Suprapubic skin (tissue), 4 donors: ENCODE measurements around the gene LRRC25. TPM values are rescaled to one million over a fixed set of nuclear protein-coding genes. Genes with fewer than 3 reads are reported as not detected.

Source experiments
- DNase-seq, 2 donors: peaks; one replicate each; pipeline ENCODE4 v3.0.0-alpha.2; 2019; ENCODE audit warnings: low spot score in 2 of 2
- H3K27ac ChIP-seq: fragments of 200-600 bp; sonication (generic); one replicate; pipeline ENCODE4 v1.5.1; 2019
- H3K27me3 ChIP-seq: fragments of 200-600 bp; sonication (generic); one replicate; pipeline ENCODE4 v1.5.1; 2019
- H3K36me3 ChIP-seq: fragments of 200-600 bp; sonication (generic); one replicate; pipeline ENCODE4 v1.5.1; 2019
- H3K4me1 ChIP-seq: fragments of 200-600 bp; sonication (generic); one replicate; pipeline ENCODE4 v1.5.1; 2019
- H3K4me3 ChIP-seq: fragments of 200-600 bp; sonication (generic); one replicate; pipeline ENCODE4 v1.5.1; 2019; ENCODE audit warnings: mild to moderate bottlenecking
- H3K9me3 ChIP-seq: fragments of 200-600 bp; sonication (generic); one replicate; pipeline ENCODE4 v1.5.1; 2019
- EP300 ChIP-seq: sonication (generic); formaldehyde crosslinking; IDR thresholded peaks from one replicate; pipeline ENCODE4 v1.6.1; 2017; ENCODE audit warnings: antibody characterized with exemption
- POLR2A ChIP-seq, 2 donors: fragments of 450-650 bp; IDR thresholded peaks; one replicate each; pipeline ENCODE4 v1.6.1; 2017; ENCODE audit warnings: antibody characterized with exemption in 2 of 2, mild to moderate bottlenecking in 2 of 2, moderate library complexity in 2 of 2
- POLR2AphosphoS5 ChIP-seq, 3 donors: sonication (generic); formaldehyde crosslinking; IDR thresholded peaks; one replicate each; pipeline ENCODE4 v1.6.1; 2017; ENCODE audit warnings: antibody characterized with exemption in 3 of 3
- WGBS: methylation state at CpG from one replicate; pipeline ENCODE4 v1.1.5; 2018; 5-methylcytosine and 5-hydroxymethylcytosine counted together
- total RNA-seq, 4 donors: library from RNA; depleted of rRNA; stranded (reverse); fragments of >200 nt; gene quantifications; one replicate each; pipeline ENCODE4 v1.1.0, GENCODE V29; 2016
- TF ChIP-seq, protein P1 (sequence below), 2 donors: fragments of 200-600 bp in 1 of 2; fragments of 450-650 bp in 1 of 2; sonication (generic) in 1 of 2; IDR thresholded peaks; one replicate each; pipeline ENCODE4 v1.5.1; 2016 to 2019; ENCODE audit warnings: antibody characterized with exemption in 2 of 2, mild to moderate bottlenecking in 1 of 2, moderate library complexity in 1 of 2

The LRRC25 gene
- total RNA-seq, 4 donors from 2014 or later: 0.59 to 0.79 (median 0.73) TPM; not detected in 1

DNA sequence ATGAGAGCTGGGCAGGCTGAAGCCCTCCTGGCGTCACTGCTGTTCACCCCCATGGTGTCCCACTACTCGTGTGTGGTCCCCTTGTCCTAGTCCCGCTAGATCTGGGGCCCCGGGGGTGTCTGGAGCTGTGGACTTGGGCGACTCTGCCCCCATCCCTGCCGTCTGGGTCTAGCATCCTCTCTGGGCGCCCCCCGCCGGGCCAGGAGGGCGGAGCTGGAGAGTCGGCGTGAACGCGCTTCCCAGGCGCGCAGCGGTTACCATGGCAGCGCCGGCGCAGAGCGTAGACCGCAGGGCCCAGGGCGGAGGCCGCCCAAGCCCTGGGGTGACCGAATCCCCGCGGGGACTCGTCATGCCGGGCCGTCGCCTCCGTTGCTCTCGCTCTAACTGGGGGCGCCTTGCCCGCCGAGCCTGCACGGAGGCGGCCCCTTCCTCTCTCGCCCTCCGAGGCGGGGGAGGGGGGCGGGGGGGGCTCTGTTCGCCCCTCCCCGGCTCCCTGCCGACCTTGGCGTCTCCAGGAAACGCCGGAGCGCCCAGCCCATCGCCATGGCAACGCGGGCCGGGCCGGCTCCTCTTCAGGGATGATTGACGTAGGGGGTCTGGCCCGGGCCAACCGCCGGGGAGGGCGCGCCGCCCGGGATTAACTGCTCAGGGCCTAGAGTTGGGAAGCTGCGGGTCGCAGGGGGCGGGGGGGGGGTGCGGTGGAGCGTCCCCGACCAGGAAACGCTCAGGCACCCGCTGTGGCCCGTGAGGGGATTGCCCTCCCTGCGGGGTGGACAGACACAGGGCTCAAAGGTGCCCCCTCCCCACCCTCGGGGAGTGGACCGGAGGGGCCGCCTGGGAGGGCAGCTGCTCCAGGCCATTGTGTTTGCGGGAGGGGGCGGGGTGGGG, 31.6 kb upstream of the LRRC25 start:
- Histone ChIP-seq H3K36me3 (no peaks in the 10 kb centered on the region), H3K27me3 (no peaks in the 10 kb centered on the region), H3K9me3 (no peaks in the 10 kb centered on the region), H3K4me1 (peaks cover 60% of the 10 kb centered on the region), H3K4me3 (peak overlapping the region; percentile 47), H3K27ac (peak overlapping the region; percentile 79)
- WGBS: no CpG with 5 or more reads among the region's 77 CpGs
- no peak for TF ChIP-seq POLR2A (IDR thresholded peaks at IDR 0.05)
- TF ChIP-seq POLR2AphosphoS5 (IDR thresholded peaks at IDR 0.05): no peak
- TF ChIP-seq, protein P1, sequence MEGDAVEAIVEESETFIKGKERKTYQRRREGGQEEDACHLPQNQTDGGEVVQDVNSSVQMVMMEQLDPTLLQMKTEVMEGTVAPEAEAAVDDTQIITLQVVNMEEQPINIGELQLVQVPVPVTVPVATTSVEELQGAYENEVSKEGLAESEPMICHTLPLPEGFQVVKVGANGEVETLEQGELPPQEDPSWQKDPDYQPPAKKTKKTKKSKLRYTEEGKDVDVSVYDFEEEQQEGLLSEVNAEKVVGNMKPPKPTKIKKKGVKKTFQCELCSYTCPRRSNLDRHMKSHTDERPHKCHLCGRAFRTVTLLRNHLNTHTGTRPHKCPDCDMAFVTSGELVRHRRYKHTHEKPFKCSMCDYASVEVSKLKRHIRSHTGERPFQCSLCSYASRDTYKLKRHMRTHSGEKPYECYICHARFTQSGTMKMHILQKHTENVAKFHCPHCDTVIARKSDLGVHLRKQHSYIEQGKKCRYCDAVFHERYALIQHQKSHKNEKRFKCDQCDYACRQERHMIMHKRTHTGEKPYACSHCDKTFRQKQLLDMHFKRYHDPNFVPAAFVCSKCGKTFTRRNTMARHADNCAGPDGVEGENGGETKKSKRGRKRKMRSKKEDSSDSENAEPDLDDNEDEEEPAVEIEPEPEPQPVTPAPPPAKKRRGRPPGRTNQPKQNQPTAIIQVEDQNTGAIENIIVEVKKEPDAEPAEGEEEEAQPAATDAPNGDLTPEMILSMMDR (IDR thresholded peaks at IDR 0.05): no peak
- no peak for TF ChIP-seq EP300
- peak in 1 of 2 donors; percentile 89 for DNase-seq

DNA sequence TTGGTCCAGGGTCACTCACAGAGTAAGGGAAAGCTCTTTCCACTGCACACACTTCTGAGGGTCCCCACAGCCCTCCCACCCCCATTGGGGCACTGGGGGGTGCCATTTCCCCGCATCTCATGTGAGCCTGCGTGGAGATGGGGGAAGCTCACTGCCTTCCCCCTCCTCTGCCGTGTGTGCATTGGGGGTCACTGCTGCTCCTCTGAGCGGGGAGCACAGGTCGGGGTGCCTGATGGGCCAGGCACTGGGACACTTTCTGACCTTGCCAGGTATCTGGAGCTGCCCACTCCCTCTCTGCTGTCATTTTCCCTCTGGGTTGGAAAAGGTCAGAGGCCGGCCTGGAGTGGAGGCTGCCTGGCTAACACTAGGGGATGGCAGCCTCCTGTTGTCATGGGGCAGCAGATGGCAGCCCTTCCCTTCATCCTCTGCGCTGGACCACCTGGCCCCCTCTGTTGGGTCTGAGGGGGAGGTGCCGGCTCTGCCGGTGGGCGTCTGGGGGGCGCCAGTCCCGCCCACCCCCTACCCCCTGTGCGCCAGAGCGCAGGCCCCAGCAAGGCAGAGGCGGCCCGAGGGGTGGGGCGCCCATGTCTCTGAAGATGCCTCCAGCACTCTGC, 30.9 kb upstream of the LRRC25 start:
- peaks cover 58% of the 10 kb centered on the region for H3K4me1 ChIP-seq
- no peaks in the 10 kb centered on the region for H3K9me3 ChIP-seq
- no peak for DNase-seq
- WGBS: 89% methylated on average over 8 of the region's 17 CpGs
- H3K27me3 ChIP-seq: no peaks in the 10 kb centered on the region
- H3K27ac ChIP-seq: peak overlapping the region; percentile 79
- TF ChIP-seq POLR2A (IDR thresholded peaks at IDR 0.05) (no peak), EP300 (no peak), POLR2AphosphoS5 (IDR thresholded peaks at IDR 0.05) (no peak)
- TF ChIP-seq, protein P1 (IDR thresholded peaks at IDR 0.05): no peak
- H3K4me3 ChIP-seq: peak overlapping the region; percentile 47
- H3K36me3 ChIP-seq: no peaks in the 10 kb centered on the region

DNA sequence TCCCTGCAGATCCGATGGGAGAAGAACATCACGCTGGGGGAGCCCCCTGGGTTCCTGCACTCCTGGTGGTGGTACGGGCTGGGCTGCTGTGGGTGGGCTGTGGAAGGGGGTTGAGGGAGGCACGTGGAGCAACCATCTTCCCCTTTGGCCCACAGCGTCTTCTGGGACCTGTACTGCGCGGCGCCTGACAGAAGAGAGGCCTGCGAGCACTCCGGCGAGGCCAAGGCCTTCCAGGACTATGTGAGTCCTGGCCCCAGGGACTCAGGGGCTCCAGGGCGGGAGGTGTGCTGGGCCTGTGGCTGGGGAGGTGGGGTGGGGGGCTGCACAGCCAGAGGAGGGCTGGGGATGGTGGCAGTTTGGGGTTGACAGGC, 30.3 kb upstream of the LRRC25 start:
- Histone ChIP-seq H3K27ac (no peak overlapping the region), H3K27me3 (no peaks in the 10 kb centered on the region), H3K9me3 (no peaks in the 10 kb centered on the region), H3K36me3 (no peaks in the 10 kb centered on the region), H3K4me1 (peaks cover 55% of the 10 kb centered on the region), H3K4me3 (no peak overlapping the region)
- DNase-seq: no peak
- 92% methylated on average over 10 of the region's 12 CpGs for WGBS
- TF ChIP-seq, protein P1 (IDR thresholded peaks at IDR 0.05): no peak
- no peak for TF ChIP-seq POLR2AphosphoS5 (IDR thresholded peaks at IDR 0.05)
- no peak for TF ChIP-seq POLR2A (IDR thresholded peaks at IDR 0.05)
- TF ChIP-seq EP300: no peak

DNA sequence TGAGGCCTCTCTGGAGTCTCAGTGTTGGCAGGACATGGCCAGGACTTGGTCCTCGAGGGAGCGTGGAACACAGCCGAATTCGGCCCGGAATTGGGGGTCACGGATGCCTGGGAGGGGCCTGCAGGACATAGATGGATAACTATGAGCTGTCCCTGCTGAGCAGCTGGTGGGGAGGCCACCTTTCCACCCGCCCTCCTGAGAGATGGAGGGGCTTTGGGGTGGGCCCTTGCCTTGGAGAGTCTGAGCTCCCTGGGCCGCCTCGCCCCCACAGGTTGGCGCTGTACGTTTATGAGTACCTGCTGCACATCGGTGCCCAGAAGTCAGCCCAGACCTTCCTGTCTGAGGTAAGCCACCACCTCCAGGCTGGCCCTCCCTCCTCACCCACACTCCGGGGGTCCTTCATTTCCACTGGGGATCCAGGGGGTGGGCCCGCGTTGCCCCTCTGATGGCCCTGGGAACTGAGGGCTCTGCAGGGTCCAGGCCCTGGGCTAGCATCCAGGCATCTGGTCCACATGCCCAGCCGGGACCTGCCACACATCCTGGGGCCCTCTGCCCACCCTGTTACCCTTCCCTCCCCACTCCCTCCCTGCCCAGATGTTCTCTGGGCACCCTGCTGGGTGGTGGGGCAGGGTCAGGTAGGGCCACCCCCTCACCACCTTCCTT, 29.8 kb upstream of the LRRC25 start:
- TF ChIP-seq, protein P1 (IDR thresholded peaks at IDR 0.05): no peak
- TF ChIP-seq EP300 (no peak), POLR2AphosphoS5 (IDR thresholded peaks at IDR 0.05) (no peak), POLR2A (IDR thresholded peaks at IDR 0.05) (no peak)
- no peaks in the 10 kb centered on the region for H3K9me3 ChIP-seq
- WGBS: 75% methylated on average over 2 of the region's 16 CpGs
- no peaks in the 10 kb centered on the region for H3K36me3 ChIP-seq
- peaks cover 60% of the 10 kb centered on the region for H3K4me1 ChIP-seq
- H3K27ac ChIP-seq: no peak overlapping the region
- H3K4me3 ChIP-seq: no peak overlapping the region
- H3K27me3 ChIP-seq: no peaks in the 10 kb centered on the region
- DNase-seq: no peak

DNA sequence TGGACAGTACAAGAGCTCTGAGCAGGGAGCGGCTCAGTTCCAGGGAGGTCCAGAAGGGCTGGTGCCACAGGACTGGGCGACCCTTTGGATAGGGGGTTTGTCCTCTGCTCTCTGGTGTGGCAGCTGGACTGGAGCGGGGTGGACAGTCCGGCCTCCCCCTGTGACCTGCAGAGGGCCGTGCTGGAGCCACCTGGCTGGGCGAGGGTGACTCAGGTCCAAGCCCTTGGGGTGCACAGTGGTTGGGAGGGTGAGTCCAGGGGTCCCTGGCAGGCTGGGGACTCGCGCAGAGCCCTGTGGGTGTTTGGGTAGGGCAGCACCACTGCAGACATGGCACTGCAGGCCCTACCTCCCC, 29.0 kb upstream of the LRRC25 start:
- H3K4me3 ChIP-seq: no peak overlapping the region
- H3K27ac ChIP-seq: peak overlapping the region; percentile 65
- no peaks in the 10 kb centered on the region for H3K36me3 ChIP-seq
- no peak for DNase-seq
- 60% methylated on average over 1 of the region's 8 CpGs for WGBS
- TF ChIP-seq POLR2A (IDR thresholded peaks at IDR 0.05) (no peak), POLR2AphosphoS5 (IDR thresholded peaks at IDR 0.05) (no peak), EP300 (no peak)
- TF ChIP-seq, protein P1 (IDR thresholded peaks at IDR 0.05): no peak
- H3K27me3 ChIP-seq: no peaks in the 10 kb centered on the region
- peaks cover 68% of the 10 kb centered on the region for H3K4me1 ChIP-seq
- no peaks in the 10 kb centered on the region for H3K9me3 ChIP-seq
